VCaP (cell line): ENCODE data around the gene DGKQ.

Experiments used
- H3K27ac ChIP-seq: fragments of 450-650 bp; 2 replicates; pipeline ENCODE4 v1.5.1; 2017
- TF ChIP-seq, protein P1 (sequence below): fragments of 450-650 bp; conservative IDR thresholded peaks from 2 replicates; pipeline ENCODE4 v1.5.1; 2017; ENCODE audit warnings: mild to moderate bottlenecking, moderate library complexity

The DGKQ gene

GRCh38 chr4:949656-950055 lies 23.7 kb downstream of the DGKQ start:
- TF ChIP-seq, protein P1, sequence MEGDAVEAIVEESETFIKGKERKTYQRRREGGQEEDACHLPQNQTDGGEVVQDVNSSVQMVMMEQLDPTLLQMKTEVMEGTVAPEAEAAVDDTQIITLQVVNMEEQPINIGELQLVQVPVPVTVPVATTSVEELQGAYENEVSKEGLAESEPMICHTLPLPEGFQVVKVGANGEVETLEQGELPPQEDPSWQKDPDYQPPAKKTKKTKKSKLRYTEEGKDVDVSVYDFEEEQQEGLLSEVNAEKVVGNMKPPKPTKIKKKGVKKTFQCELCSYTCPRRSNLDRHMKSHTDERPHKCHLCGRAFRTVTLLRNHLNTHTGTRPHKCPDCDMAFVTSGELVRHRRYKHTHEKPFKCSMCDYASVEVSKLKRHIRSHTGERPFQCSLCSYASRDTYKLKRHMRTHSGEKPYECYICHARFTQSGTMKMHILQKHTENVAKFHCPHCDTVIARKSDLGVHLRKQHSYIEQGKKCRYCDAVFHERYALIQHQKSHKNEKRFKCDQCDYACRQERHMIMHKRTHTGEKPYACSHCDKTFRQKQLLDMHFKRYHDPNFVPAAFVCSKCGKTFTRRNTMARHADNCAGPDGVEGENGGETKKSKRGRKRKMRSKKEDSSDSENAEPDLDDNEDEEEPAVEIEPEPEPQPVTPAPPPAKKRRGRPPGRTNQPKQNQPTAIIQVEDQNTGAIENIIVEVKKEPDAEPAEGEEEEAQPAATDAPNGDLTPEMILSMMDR, result no peak
- no peak overlapping the region for H3K27ac ChIP-seq

GRCh38 chr4:948936-949300 lies 24.5 kb downstream of the DGKQ start:
- no peak overlapping the region for H3K27ac ChIP-seq
- TF ChIP-seq, protein P1, result no peak

GRCh38 chr4:948101-948935 lies 25.1 kb downstream of the DGKQ start:
- no peak overlapping the region for H3K27ac ChIP-seq
- TF ChIP-seq, protein P1, result no peak

DNA sequence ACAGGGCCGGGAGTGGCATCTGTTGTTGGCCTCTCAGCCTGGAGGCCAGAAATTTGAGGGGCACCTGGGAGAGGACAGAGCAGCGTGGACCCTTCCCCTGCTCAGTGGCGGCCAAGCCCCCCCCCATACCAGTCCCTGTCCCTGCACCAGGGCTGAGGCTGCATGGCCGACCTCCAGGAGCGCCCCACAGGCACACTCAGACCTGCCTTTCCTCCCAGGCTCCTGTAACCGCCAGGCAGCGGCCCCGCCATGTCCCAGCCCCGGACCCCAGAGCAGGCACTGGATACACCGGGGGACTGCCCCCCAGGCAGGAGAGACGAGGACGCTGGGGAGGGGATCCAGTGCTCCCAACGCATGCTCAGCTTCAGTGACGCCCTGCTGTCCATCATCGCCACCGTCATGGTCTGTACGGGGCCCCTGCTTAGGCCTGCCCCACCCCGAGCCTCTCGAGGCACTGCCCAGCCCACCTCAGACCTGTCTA lies 25.8 kb downstream of the DGKQ start:
- TF ChIP-seq, protein P1, result no peak
- no peak overlapping the region for H3K27ac ChIP-seq

GRCh38 chr4:946517-947471 lies 26.6 kb downstream of the DGKQ start:
- no peak overlapping the region for H3K27ac ChIP-seq
- TF ChIP-seq, protein P1, result no peak

DNA sequence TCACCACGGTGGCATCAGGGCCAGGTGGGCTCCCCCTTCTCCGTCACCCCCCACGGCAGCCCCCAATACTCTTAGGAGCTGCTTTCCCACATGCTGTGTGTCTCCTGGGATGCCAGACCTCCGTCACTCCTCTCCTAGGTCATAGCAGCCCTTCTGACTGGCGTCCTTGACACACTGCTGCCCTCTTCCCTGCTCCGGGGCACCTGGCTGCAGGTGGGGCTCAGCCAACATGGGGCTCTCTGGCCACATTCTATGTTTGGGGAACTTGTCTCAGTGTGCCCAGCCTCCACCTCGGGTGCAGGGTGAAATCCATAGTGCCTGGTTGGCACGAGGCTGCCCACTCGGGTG lies 27.3 kb downstream of the DGKQ start:
- TF ChIP-seq, protein P1, result no peak
- H3K27ac ChIP-seq, result no peak overlapping the region
